Activated CD8-positive, alpha-beta memory T cell treated with anti-CD3 and anti-CD28 coated beads for 1 hour (primary cell): ENCODE measurements around the gene CD109.
"Not testable (repeated sequence)": the region's sequence is repeated elsewhere in the genome, so short reads cannot be mapped to it uniquely, and the experiment has no call there.

Source experiments
- DNase-seq, 2 donors: peaks; one replicate each; pipeline ENCODE4 v3.0.0-alpha.2; 2020; ENCODE audit warnings: low read depth in 1 of 2; ENCODE audit errors: extremely low read depth in 1 of 2

Gene CD109

DNA sequence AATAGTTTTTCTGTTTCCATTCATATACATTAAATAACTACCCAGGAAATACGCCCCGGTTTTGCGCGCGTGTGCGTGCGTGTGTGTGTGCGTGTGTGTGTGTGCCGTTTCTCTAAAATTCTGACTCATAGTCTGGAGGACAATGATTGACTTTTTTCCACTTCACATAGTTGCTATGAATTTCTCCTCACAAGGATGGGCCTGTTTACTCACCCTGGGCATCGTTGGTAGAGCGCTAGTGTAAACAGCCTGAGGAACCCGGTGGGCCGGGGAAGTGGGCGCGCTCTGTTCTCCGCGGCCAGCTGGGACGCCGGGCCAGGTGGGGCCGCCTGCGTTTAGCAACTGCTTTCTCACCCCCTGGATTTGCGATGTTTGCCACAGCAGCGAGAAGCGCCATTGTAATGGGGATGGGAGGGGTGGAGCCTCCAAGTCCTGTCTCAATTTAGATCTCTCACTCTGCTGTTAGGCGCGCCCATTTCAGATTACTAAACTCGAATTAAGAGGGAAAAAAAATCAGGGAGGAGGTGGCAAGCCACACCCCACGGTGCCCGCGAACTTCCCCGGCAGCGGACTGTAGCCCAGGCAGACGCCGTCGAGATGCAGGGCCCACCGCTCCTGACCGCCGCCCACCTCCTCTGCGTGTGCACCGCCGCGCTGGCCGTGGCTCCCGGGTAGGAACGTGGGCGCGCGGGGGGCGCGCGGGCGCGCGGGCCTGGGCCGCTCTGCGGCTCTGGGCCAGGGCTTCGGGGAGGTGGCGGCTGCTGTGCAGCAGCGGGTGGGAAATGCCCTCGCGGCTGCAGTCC lies at the start of gene CD109:
Gene CD109 (plus strand): TSS at position 585 of the 803 bp plus-strand sequence. CDS start 13 bp downstream, at position 598.
- peak in 1 of 2 donors; percentile 23 for DNase-seq

DNA sequence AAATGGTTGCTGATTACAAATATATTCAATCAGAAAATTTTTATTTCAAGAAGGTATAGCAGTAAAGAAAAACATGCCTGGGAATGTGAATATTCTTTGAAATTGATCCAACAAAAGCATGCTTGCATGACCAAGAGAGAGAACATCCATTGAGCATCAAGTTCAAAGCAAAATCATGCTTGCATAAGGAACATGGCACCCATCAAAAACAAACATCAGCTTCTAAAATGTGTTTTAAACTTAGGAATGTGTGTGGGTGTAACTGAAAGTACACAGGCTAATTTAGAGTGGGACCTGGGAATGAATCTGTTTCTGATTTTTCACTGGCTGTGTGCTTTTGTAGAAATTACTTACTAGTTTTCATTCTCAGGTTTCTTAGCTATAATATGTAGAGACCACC lies 47.8 kb upstream of the CD109 start:
- no peak for DNase-seq

DNA sequence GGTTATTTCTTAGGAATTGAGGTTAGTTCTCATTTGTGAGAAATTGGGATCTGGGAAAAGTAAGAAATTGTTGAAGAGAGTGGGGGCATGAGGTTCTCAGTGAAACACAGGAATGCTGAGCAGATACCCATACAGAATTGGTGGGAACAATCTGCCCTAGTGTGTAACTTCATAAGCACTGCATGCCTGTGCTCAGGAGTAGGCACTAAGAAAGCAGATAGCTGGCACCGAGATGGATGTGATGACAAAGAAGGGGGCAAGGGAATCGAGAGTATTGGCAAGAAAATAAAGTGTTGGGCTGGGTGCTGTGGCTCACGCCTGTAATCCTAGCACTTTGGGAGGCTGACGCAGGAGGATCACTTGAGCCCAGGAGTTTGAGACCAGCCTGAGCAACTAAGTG lies 46.2 kb upstream of the CD109 start:
- no peak for DNase-seq

DNA sequence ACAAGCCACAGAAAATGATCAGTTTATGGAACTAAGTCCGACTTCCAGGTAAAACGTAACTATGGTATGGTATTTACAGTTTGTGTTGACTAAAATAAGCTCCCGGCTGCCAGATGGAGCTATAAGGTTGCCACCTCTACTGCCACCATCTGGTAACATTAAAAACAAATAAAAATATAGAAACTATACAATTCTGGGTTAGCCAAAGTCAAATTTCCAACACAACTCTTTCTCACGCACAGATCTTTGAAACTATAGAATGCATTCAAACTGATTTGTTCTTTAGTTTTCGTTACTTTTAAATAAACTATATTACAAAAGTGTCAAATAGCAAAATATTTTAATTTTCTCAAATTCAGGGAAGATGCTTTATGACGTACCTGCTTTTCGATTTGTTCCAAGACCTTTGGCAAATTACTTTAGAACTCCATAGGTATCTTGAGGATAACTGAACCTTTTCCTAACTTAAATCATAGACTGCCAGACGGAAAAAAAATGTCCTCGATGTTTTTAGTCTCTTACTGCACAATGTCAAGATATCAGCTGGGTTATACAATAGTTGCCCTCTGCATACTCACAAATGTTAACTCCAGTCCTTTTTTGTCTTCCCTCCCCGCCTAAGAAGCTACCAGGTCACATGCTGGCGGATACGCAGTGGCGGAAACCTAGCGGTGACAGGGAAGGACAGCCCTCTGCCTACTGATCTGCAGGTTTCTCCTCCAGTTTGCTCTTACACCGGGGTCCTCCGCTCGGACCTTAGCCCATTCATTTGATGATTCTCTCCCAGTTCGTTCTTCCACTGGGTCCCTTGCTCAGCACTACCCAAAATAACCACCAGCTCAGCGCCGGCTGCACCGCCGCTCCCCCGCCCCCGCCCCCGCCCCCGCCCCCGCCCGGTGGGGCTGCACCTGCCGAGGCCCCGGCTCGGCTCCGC lies 43.1 kb upstream of the CD109 start:
- DNase-seq: peak in 1 of 2 donors; percentile 37

DNA sequence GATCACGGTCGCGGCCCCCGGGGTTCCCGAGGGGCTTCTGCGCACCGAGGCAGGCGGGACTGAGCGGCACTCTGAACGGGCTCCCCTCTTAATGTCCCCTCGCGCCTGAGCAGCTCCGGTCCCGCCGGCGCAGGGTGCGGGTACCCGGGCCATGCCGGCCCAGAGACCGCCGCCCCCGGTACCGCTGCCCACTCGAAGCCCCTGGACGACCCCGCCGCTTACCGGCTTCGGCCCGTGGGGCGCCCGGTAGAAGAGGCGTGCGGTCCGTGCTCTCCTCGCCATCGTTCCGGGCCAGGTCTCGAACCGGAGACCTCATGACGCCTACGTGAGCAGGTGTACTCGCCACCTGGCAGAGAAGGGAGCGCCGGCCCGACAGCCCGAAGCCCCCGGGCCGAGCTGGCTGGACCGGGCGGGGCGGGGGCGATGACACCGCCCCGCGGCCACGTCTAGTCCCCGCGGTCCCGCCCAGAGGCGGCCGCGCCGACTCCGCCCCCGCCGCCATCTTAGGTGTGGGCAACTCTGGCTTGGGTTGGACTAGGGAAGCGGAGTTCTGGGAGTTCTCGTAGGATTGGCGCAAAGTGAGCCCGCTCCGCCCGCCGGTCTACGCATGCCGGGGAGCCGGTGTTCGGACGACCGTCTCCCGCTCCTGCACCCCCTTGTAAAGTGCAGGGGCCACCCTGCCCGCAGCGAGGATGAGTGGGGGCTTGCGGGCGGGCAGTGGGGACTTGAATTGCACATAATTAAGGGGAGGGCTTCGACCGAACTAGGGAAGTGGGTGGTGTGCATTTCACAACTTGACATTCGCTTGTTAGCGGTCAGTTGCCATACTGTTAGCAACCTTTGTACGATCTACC lies 42.2 kb upstream of the CD109 start, which contains the start of gene SLC17A5:
Gene SLC17A5 (minus strand): TSS at position 422 of the 854 bp plus-strand sequence. CDS start 106 bp downstream, at position 316.
- DNase-seq: peak; percentile 61 to 81

DNA sequence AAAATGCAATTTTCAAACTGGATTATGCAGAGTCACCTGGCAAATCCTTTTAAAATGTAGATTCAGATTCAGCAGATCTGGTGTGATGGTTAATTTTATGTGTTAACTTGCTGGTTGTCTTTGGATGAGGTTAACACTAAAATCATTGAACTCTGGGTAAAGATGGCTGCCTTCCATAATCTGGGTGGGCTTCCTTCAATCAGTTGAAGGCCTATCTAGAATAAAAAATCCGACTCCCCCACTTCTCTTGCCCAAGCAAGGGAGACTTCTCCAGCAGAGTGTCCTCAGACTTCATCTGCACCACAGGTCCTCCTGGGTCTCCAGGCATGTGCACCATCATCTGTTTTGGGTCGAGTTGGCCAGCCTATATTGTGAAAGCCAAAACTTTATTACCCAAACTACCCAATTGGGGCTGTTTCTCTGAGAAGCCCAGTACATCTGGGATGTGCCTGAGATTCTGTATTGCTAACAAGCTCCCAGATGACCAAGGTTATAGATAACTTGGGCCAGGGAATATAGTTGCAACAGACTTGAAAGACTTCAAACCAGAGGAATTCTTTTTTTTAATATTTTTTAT lies 40.6 kb upstream of the CD109 start:
- no peak for DNase-seq

DNA sequence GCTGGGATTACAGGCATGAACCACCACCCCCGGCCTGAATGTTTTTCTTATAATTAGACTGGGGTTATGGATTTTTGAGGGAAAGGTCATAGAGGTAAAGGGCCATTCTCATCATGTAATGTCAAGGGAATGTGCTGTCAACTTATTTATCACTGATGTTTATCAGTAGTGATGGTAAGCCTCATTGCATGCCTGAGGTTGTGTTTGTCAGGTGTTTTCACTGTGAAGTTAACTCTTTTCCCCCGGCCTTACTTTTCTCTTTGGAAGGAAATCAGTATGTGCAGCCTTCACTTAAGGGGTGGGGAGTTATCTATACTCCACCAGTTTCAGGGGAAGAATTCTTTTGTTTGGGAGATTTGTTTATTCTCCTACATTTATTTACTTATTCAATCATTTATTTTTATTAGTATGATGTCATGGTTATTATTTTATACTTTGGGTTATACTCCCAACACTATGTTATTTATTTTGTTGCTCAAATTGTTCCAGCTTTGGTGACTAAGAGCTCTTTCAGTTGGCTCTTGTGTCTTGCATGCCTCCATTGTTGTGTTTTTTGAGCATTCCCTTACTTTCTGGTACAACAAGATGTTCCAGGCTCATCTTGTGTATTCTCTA lies 39.4 kb upstream of the CD109 start:
- no peak for DNase-seq

DNA sequence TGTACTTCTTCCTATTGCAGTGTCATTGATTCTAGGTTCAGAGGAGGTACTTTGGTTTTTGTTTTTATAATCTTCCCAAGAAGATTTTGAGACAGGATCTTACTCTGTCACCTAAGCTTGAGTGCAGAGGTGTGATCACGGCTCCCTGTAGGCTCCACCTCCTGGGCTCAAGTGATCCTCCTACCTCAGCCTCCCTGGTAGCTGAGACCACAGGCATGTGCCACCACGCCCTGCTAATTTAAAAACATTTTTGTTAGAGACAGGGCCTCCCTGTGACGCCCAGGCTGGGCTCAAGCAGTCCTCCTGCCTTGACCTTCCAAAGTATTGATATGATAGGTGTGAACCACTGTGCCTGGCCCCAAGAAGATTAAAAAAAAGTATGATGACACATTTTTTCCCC lies 38.8 kb upstream of the CD109 start:
- no peak for DNase-seq

DNA sequence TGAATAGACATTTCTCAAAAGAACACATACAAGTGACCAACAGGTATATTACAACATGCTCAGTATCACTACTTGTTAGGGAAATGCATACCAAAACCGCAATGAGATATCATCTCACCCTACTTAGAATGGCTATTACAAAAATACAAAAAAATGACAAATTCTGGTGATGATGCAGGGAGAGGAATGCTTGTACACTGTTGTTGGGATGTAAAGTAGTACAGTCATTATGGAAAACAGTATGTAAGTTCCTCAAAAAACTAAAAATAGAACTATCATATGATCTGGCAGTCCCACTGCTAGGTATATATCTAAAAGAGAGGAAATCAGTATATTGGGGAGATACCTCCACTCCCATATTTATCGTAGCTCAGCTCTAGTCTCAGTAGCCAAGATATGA lies 31.3 kb upstream of the CD109 start:
- no peak for DNase-seq

DNA sequence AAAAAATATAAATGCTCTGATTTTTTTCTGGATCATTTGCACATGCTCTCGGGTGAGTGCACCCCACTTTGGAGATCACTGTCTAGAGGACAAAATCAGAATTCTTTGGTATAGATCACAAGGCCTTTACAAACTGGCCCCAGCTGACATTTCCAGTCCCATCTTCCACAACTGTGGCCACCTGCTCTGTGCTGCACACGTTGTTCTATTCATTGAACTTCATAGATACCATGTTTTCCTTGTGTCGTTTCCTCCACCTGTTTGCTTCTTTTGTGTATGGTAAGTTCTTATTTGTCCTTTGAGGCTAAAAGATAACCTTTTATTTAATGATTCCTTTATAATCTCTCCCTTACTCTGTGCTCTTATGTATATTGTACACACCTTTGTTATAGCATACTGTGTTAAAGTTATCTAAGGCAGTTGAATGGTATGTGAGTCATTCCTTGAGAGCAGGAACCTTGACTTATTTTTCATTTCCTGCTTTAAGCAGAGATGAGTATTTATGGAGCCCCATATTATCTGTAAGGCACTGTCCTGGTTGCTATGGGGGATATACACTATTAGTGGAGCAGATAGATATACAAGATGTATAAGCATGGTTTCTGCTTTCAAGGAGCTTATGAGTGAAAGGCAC lies 30.2 kb upstream of the CD109 start:
- DNase-seq: no peak

DNA sequence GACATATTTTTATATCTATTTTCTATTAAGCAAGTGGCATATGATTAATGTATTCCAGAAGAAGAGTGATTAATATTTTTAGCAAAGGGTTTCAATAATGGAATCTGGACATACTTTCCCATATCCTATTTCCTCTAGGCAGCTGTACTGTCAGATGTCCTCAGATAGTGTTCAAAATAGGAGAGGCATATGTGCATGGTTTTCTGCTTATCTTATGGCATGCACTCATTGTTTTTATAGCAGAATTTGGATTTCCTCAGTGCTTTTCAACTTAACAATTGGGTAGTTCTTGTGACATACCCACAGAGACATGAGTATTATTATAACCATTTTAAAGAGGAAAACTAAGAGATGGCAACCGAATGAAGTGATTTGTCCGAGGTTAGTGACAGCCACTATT lies 29.6 kb upstream of the CD109 start:
- no peak for DNase-seq

DNA sequence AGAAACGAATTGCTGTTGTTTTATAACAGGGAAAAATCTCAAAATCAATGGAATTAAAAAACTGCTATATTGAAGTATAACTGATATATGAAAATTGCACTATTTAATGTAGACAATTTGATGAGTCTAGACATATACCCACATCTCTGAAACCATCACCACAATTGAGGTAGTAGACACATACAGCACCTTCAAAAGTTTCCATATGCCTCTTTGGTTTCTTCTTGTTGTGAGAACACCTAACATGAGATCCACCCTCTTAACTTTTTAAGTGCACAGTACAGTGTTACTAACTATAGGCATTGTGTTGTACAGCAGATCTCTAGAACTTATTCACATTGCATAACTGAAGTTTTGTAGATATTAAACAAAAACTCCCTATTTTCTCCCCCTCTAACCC lies 28.2 kb upstream of the CD109 start:
- DNase-seq: no peak

DNA sequence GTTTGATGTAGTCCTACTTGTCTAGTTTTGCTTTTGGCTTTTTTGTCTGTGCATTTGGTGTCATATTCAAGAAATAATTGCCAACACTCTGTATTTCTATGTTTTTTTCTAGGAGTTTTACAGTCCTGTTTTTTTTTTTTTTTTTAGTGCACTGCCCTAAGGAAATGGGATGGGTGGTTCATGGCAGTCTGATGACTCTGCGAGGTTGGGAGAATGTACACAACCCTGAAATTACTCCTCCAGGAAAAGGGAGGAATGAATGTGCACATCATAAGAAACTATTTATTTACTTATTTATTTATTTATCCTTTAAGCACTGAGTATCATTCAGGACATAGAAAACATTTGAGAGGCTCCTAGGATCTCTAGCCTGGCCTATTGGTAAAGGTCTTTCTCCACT lies 27.0 kb upstream of the CD109 start:
- DNase-seq: no peak

DNA sequence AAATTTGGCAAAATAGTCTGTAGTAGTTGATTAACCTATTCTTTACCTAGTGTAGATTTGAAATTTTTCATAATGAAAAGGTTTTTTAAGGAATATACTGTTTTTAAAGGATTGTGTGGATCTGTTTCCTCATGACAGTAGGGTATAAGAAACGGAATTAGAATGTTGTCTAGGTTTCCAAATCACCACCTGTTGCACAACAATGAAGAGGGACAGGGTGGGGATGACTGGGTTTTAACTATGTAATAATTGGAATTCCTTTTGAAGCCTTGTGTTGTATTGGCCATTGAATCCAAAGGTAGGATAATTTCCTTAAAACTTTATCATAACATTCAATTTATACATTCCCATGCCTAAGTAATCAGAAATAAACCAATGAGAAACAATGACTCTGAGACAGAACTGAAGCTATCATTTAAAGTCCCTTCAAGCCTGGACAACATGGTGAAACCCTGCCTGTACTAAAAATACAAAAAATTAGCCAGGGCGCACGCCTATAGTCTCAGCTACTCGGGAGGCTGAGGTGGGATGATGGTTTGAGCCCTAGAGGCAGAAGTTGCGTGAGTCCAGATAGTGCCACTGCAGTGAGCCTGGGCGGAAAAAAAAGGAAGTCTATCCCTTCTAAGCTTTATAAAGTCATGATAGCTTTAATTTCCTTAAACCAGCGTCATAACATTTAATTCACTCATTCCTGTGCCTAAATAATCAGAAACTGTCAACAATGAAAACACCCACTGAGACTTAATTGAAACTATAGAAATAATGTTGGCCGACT lies 23.9 kb upstream of the CD109 start:
- no peak for DNase-seq

DNA sequence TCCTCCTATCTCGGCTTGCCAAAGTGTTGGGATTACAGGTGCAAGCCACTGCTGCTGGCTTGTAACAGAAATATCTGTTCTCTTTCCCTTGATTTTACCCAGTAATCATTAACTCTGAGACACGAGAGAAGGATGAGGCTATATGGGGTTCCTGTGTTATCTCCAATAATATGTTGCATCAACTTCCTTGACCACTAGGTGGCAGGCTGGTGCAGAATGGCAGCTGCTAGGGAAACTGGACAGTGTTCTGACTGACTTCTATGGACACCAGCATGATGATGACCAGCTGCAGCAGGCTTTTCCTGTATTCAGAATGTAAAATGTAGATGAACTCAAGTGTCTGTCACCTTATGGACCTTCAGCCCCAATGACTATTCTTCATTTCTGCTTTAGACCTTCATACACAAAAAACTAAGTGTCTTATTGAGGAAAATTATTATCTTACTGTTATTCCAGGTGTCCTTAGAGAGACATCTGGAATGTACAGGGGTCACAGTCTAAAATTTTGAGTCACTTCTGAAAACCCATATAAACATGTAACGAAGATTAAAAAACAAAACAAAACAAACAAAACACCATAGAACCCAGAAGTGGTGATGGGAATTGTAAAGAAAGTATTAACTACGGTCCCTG lies 20.4 kb upstream of the CD109 start:
- peak in 1 of 2 donors; percentile 47 for DNase-seq

DNA sequence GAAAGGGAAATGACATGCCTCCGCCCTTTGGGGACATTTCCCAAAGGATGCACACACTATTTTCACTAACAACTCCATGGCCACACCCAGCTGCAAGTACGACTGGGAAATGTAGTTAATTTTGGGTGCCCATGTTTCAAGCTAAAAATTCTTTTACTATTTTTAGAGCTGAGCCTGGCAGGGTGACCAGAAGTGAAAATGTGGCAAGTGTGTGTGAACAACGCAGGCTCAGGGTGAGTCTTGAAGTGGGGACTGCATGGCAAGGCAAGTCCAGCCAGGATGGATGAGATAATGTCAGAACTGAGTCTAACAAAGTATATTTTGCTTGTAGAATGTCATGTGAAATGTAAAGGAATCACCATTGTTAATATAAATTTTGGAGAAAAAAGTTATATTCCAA lies 17.0 kb upstream of the CD109 start:
- DNase-seq: no peak

DNA sequence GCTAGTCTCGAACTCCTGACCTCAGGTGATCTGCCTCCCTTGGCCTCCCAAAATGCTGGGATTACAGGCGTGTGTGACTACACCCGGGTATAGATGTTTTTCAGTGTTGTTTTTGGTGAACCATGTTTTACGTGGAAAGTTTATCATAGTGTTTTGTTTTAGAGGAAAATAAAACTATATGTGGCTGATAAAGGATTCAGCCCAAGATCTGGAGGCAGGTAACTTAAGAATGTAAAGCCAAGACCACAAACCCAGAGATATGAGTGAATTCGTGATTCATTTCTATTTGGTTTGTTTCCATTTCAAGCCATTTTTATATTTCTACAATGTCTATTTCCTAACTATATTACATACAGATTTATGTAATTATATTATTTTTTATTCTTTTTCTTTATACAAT lies 16.2 kb upstream of the CD109 start:
- not testable (repeated sequence) for DNase-seq

DNA sequence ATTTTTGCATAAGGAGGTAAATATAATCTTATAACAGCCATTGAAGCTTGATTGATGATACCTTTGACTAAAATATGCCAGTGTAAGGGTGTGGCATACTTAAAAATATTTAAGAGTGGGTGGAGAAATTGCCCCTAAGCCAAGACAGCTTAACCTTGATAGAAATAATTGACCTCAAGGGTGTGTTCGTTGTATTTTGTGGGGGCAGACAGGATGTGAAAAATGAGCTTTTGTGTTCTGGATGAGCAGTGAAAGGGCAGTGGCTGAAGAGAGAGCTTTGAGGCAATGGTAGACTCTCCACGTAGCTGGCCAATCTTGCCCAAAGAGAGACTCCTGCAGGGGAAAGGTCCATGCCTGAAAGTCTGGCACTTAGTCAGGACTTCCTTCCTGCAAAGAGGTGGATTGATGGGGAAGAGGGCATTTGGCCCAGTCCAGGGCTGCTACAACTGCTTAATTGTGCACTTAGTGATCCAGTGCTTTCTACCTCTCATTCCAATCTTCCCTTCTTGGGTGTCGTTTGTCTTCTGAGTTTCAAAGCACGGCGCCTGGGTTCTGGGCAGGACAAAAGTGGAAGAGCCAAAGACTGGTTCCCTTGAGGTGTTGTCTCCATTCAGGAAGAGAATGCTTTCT lies 15.6 kb upstream of the CD109 start:
- no peak for DNase-seq
